Epithelial cell of proximal tubule (primary cell): Measurements from ENCODE around the gene CUX1. TPM values are rescaled to one million over a fixed set of nuclear protein-coding genes. Genes with fewer than 3 reads are reported as not detected.

Source experiments
- DNase-seq: peaks from one replicate; pipeline ENCODE4 v3.0.0-alpha.2; 2011; ENCODE audit warnings: low read depth
- H3K4me3 ChIP-seq: 2 replicates; pipeline ENCODE4 v1.5.1; 2011; ENCODE audit warnings: low read depth, mild to moderate bottlenecking, low read length
- total RNA-seq: library from RNA; depleted of rRNA; stranded (reverse); fragments of >200 nt; gene quantifications from 2 replicates; pipeline ENCODE4 v1.2.3, GENCODE V29; 2015
- TF ChIP-seq, protein P1 (sequence below): conservative IDR thresholded peaks from 2 replicates; pipeline ENCODE4 v1.5.1; 2012; ENCODE audit warnings: low read depth, mild to moderate bottlenecking, low read length

Gene CUX1
- total RNA-seq, 1 donor from 2014 or later = 37.3 TPM

DNA sequence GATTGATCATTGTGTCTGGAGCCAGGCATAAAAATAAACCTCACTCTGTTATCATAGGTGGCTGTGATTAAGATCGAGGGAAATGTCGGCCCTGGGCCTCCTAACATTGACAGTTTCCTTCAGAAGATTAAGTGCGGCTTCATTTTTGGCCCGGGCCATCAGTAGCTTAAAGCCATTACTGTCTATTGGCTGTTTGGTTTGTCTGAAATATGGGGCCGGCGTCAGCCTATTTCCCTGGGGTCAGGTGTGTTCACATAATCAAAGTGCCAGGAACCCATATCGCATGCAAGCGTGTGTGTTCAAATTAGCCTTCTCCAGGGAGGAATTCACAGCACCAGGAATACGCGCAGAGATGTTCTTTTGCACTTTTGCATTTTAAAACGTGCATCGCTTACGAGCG is 114.7 kb downstream of the CUX1 start:
- DNase-seq = no peak
- H3K4me3 ChIP-seq = no peak overlapping the region
- TF ChIP-seq, protein P1, sequence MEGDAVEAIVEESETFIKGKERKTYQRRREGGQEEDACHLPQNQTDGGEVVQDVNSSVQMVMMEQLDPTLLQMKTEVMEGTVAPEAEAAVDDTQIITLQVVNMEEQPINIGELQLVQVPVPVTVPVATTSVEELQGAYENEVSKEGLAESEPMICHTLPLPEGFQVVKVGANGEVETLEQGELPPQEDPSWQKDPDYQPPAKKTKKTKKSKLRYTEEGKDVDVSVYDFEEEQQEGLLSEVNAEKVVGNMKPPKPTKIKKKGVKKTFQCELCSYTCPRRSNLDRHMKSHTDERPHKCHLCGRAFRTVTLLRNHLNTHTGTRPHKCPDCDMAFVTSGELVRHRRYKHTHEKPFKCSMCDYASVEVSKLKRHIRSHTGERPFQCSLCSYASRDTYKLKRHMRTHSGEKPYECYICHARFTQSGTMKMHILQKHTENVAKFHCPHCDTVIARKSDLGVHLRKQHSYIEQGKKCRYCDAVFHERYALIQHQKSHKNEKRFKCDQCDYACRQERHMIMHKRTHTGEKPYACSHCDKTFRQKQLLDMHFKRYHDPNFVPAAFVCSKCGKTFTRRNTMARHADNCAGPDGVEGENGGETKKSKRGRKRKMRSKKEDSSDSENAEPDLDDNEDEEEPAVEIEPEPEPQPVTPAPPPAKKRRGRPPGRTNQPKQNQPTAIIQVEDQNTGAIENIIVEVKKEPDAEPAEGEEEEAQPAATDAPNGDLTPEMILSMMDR = no peak

DNA sequence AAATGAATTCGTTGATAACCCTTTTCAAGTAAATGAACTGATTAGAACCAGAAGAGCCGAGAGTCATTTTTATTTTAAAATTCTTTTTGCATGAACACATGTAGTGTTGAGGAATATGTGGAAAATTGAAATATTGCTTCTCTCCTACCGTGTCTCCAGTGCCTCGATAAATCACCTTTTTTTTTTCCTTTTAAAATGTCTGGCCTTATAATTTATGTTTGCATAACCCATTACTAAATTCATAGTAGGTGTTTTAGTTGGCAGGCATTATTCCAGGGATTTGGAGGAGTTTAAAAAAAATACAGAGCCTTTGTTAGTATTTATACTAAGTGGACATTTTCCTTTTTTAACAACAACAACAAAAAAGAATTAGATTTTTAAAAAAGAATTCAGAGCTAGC is 115.6 kb downstream of the CUX1 start:
- TF ChIP-seq, protein P1 = no peak
- no peak for DNase-seq
- no peak overlapping the region for H3K4me3 ChIP-seq

GRCh38 chr7:101933688-101934121 is 116.3 kb downstream of the CUX1 start:
- TF ChIP-seq, protein P1 = no peak
- H3K4me3 ChIP-seq = peak overlapping the region; percentile 6
- no peak for DNase-seq

DNA sequence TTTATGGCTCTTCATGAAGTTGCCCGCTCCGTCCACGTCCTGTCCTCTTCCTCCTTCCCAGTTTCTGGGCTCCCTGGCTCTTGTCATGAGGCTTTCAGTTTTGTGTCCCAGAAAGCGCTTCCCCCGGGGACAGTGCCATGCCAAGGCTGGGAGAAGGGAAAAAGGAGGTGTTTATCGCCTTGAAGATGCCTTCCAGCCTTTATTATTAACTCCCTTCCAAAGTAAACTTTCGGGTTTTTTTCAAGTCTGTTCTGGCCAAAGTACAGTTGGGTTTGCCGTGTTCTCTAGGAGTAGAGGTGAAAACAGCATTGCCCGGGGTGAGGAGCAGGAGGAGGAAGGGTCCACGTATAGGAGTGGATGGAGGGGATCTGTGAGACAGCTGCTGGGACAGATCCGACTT is 117.2 kb downstream of the CUX1 start:
- no peak for DNase-seq
- H3K4me3 ChIP-seq = peak overlapping the region; percentile 20
- TF ChIP-seq, protein P1 = no peak

DNA sequence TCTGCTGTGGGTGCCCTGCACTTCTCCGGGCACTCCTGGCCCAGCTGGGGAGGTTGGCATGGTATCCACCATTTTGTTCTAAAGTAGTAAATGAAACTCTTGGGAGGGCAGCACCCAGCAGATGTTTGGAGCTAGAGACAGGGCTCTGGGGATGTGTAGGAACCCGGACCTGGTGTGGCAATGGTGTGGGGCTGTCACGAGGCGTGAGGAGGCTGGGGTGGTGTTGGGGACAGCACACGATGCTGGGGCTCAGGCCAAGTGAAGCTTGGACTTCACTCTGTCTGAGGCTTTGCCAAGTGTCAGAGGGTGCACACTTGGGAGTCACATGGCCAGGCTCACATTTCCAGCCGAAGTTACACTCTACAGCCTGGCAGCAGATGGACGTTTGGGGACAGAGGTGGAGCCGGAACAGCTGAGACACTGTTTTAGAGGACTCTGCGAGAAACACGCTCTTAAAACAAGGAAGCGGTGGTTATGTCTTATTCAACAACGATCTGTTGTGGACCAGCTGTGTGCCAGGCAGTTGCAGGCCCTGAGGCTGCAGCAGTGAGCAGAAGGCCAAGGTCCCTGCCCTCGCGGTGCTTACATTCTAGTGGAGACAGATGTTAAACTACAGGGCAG is 118.2 kb downstream of the CUX1 start:
- H3K4me3 ChIP-seq = no peak overlapping the region
- no peak for DNase-seq
- TF ChIP-seq, protein P1 = no peak

DNA sequence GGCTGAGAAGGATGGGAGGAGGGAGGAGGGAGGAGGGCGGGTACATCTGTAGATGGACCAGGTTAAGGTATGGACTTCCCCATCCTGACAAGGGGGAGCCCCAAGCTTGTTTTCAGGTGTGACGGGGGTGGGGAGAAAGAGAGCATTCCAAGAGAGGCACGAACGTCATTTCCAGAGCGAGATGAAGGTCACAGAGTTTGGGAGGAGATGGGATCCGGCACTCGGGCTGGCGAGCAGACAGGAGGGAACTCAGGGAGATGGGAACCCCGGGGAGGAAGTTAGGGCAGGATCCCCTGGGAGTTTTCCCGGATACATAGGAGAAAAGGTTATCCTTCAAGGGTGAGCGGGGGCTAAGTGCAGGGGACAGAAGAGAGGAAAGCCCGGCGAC is 118.8 kb downstream of the CUX1 start:
- TF ChIP-seq, protein P1 = no peak
- peak overlapping the region; percentile 23 for H3K4me3 ChIP-seq
- no peak for DNase-seq

- peak overlapping the region; percentile 23 for H3K4me3 ChIP-seq
- no peak for DNase-seq
- TF ChIP-seq, protein P1 = no peak
Measured at GRCh38 chr7:101936611-101937231, 119.3 kb downstream of the CUX1 start.
